Measurements from ENCODE around the gene PMAIP1.

DNA sequence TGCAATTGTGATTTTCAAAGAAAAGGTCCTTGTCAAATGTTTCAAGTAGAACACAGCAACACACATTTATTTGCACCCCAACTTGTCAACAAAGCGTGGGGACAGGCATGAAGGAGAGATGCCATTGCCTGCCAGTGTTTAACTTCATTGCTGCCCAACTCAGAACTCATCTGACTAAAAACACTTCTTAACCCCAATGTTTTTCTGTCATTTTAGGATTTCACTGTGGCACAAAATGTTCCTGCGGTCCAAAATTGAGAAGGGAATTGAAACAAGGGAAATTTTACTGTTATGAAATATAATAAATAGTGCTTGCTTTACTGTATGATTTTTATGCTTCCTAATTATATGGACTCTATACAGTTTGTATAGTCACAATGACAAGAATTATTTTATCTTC lies 45.7 kb downstream of the PMAIP1 start:
- TF ChIP-seq, protein P1, sequence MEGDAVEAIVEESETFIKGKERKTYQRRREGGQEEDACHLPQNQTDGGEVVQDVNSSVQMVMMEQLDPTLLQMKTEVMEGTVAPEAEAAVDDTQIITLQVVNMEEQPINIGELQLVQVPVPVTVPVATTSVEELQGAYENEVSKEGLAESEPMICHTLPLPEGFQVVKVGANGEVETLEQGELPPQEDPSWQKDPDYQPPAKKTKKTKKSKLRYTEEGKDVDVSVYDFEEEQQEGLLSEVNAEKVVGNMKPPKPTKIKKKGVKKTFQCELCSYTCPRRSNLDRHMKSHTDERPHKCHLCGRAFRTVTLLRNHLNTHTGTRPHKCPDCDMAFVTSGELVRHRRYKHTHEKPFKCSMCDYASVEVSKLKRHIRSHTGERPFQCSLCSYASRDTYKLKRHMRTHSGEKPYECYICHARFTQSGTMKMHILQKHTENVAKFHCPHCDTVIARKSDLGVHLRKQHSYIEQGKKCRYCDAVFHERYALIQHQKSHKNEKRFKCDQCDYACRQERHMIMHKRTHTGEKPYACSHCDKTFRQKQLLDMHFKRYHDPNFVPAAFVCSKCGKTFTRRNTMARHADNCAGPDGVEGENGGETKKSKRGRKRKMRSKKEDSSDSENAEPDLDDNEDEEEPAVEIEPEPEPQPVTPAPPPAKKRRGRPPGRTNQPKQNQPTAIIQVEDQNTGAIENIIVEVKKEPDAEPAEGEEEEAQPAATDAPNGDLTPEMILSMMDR (IDR thresholded peaks at IDR 0.05) = no peak
- TF ChIP-seq POLR2A (IDR thresholded peaks at IDR 0.05) (no peak), EP300 (IDR thresholded peaks at IDR 0.05) (no peak), POLR2AphosphoS5 (IDR thresholded peaks at IDR 0.05) (no peak)
